Measurements from ENCODE around the gene SH3BGRL3. TPM values are rescaled to one million over a fixed set of nuclear protein-coding genes. Genes with fewer than 3 reads are reported as not detected.

The SH3BGRL3 gene
- polyA plus RNA-seq, 3 donors: 478 to 1,744 (median 1,706) TPM

DNA sequence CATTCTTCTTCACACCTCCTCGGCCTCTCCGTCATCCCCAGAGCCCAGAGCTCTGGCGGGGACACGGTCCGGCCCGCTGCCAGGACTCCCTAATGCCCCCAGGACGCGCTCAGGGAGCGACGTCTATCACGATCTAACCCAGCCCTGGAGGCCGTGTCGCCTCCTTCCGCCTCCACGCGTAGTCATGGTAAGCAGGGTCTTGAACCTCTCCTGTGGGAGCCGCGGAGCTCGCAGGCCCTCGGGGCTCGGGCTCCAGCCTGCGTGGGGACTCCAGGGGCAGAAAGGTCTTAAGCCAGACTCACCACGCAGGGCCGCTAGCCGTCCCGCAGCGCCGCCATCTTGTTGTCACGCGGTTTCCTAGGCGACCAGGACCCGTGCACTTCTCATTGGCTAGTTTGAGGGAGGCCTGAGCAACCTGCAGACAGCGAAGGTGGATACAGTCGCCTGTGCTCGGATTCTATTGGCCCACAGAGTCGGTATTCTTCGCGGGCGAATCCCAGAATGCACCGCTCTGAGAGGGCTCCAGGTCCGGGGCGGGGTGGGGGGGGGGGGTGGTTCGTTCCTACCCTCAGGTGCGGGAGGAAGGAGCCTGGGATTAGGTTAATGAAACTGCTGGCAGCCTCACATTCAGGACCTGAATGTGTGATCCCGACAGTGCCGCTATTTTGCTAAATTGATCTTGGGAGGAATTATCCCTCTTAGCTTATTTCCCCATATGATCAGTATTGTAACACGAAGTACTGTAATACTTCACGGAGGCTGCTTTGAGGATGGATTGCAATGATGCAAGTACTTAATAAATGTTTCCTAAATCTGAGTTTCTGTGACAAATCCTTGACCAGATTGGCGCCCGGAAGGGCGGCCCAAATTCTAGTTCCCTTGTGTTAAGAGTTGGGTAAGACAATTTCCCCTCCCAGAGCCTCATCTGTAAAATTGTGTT lies 26.7 kb downstream of the SH3BGRL3 start, which contains the start of gene UBXN11:
UBXN11 (minus strand) TSS at position 347 of the 940 bp plus-strand sequence. CDS start 3,753 bp downstream, outside the sequence.
- H3K4me1 ChIP-seq (ENCODE audit: control insufficient read depth in 1 of 2, insufficient read depth in 2 of 2, low read length in 2 of 2): peaks cover 79 to 91% of the 10 kb centered on the region in 2 donors
- H3K9ac ChIP-seq (ENCODE audit: insufficient read depth, low read length, poor library complexity, severe bottlenecking): peak within 1 kb of the TSS; percentile 73
- Mint-ChIP-seq H3K27me3 (ENCODE audit: low read depth in 3 of 3) (peaks cover 0 to 7% (median 0%) of the 10 kb centered on the region in 3 donors), H3K4me1 (peaks cover 77% of the 10 kb centered on the region), H3K4me3 (peak within 1 kb of the TSS; percentile 95 to 98), H3K27ac (peak within 1 kb of the TSS; percentile 95 to 100 (median 100)), H3K9me3 (peaks cover 0 to 2% (median 0%) of the 10 kb centered on the region in 7 donors), H3K36me3 (peaks cover 11 to 26% of the 10 kb centered on the region in 2 donors)
- intact Hi-C loops (cut with micrococcal nuclease): loop anchor here in 1 of 2 donors (1.0 to 2.0 kb wide), 4 partner anchors 10 to 28 kb away; no protein-coding TSS in a partner anchor
- H3K36me3 ChIP-seq (replicated peaks in 1 of 2; ENCODE audit: control insufficient read depth in 1 of 2, insufficient read depth in 2 of 2, low read length in 2 of 2): peaks cover 4 to 20% of the 10 kb centered on the region in 2 donors
- peak within 1 kb of the TSS; percentile 55 for H2AFZ ChIP-seq (ENCODE audit: insufficient read depth, low read depth, low read length, poor library complexity, severe bottlenecking)
- H3K4me2 ChIP-seq (replicated peaks; ENCODE audit: extremely low read depth, low read length, poor library complexity, severe bottlenecking): peak within 1 kb of the TSS; percentile 82
- peak within 1 kb of the TSS; percentile 58 to 83 (median 71) for H3K4me3 ChIP-seq (replicated peaks in 1 of 3; ENCODE audit: low read depth in 2 of 3, low read length in 3 of 3)
- H3K9me3 ChIP-seq (replicated peaks in 1 of 2; ENCODE audit: control insufficient read depth in 1 of 2, insufficient read depth in 1 of 2, low read length in 2 of 2): no peaks in the 10 kb centered on the region
- under 1% methylated on average over 32 of the region's 51 CpGs for WGBS (ENCODE audit: insufficient coverage)
- DNase-seq: peak; percentile 91 to 98 (median 92)
- H3K79me2 ChIP-seq (ENCODE audit: insufficient read depth, low read length): peaks cover 57% of the 10 kb centered on the region
- no peaks in the 10 kb centered on the region for H3K27me3 ChIP-seq (ENCODE audit: control insufficient read depth in 2 of 2, insufficient read depth in 2 of 2, low read length in 2 of 2)
- peak within 1 kb of the TSS; percentile 91 to 97 for H3K27ac ChIP-seq (ENCODE audit: low read depth in 1 of 2, low read length in 2 of 2)
- no peaks in the 10 kb centered on the region for H4K20me1 ChIP-seq (ENCODE audit: insufficient read depth, low read length)
- TF ChIP-seq, protein P1, sequence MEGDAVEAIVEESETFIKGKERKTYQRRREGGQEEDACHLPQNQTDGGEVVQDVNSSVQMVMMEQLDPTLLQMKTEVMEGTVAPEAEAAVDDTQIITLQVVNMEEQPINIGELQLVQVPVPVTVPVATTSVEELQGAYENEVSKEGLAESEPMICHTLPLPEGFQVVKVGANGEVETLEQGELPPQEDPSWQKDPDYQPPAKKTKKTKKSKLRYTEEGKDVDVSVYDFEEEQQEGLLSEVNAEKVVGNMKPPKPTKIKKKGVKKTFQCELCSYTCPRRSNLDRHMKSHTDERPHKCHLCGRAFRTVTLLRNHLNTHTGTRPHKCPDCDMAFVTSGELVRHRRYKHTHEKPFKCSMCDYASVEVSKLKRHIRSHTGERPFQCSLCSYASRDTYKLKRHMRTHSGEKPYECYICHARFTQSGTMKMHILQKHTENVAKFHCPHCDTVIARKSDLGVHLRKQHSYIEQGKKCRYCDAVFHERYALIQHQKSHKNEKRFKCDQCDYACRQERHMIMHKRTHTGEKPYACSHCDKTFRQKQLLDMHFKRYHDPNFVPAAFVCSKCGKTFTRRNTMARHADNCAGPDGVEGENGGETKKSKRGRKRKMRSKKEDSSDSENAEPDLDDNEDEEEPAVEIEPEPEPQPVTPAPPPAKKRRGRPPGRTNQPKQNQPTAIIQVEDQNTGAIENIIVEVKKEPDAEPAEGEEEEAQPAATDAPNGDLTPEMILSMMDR (IDR thresholded peaks at IDR 0.05): no peak

DNA sequence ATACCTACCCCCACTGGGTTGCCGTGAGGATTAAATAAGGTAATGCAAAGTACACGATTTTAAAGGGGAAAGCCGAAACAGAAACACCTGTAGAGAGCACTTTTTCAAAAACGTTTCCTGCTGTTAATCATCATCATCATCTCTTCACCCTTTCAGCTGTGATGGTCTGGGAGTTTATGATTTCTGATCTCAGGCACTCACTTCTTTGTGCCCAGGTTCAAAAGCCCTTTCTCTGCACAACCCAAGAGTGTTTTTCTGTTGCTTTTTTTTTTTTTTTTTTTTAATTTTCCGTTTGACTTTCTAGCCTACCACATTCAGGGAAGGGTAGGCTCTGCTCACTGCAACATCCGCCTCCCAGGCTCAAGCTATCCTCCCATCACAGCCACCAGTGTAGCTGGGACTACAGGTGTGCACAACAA lies 27.5 kb downstream of the SH3BGRL3 start:
- H2AFZ ChIP-seq (ENCODE audit: insufficient read depth, low read depth, low read length, poor library complexity, severe bottlenecking): no peak overlapping the region
- no peak for DNase-seq
- H3K36me3 Mint-ChIP-seq: peaks cover 9 to 22% of the 10 kb centered on the region in 2 donors
- peak overlapping the region; percentile 48 to 51 for H3K4me3 Mint-ChIP-seq
- H3K27ac Mint-ChIP-seq: peak overlapping the region; percentile 95 to 100 (median 100)
- TF ChIP-seq, protein P1 (IDR thresholded peaks at IDR 0.05): no peak
- peak overlapping the region; percentile 82 for H3K4me2 ChIP-seq (replicated peaks; ENCODE audit: extremely low read depth, low read length, poor library complexity, severe bottlenecking)
- WGBS (ENCODE audit: insufficient coverage): no CpG with 5 or more reads among the region's 6 CpGs
- H3K27ac ChIP-seq (ENCODE audit: low read depth in 1 of 2, low read length in 2 of 2): peak overlapping the region; percentile 91 to 97
- no peaks in the 10 kb centered on the region for H3K9me3 ChIP-seq (replicated peaks in 1 of 2; ENCODE audit: control insufficient read depth in 1 of 2, insufficient read depth in 1 of 2, low read length in 2 of 2)
- H3K27me3 ChIP-seq (ENCODE audit: control insufficient read depth in 2 of 2, insufficient read depth in 2 of 2, low read length in 2 of 2): no peaks in the 10 kb centered on the region
- H3K27me3 Mint-ChIP-seq (ENCODE audit: low read depth in 3 of 3): peaks cover 0 to 7% (median 0%) of the 10 kb centered on the region in 3 donors
- no peaks in the 10 kb centered on the region for H3K9me3 Mint-ChIP-seq
- peak overlapping the region in 1 of 3 experiments; percentile 83 for H3K4me3 ChIP-seq (replicated peaks in 1 of 3; ENCODE audit: low read depth in 2 of 3, low read length in 3 of 3)
- intact Hi-C loops (cut with micrococcal nuclease): loop anchor here in 1 of 2 donors (1.0 to 2.0 kb wide), 4 partner anchors 9 to 29 kb away; no protein-coding TSS in a partner anchor
- no peaks in the 10 kb centered on the region for H4K20me1 ChIP-seq (ENCODE audit: insufficient read depth, low read length)
- peaks cover 49% of the 10 kb centered on the region for H3K79me2 ChIP-seq (ENCODE audit: insufficient read depth, low read length)
- H3K9ac ChIP-seq (ENCODE audit: insufficient read depth, low read length, poor library complexity, severe bottlenecking): peak overlapping the region; percentile 67
- H3K4me1 ChIP-seq (ENCODE audit: control insufficient read depth in 1 of 2, insufficient read depth in 2 of 2, low read length in 2 of 2): peaks cover 80 to 96% of the 10 kb centered on the region in 2 donors
- peaks cover 0 to 13% of the 10 kb centered on the region in 2 donors for H3K36me3 ChIP-seq (replicated peaks in 1 of 2; ENCODE audit: control insufficient read depth in 1 of 2, insufficient read depth in 2 of 2, low read length in 2 of 2)
- peaks cover 81% of the 10 kb centered on the region for H3K4me1 Mint-ChIP-seq
